SK-N-SH (cell line): ENCODE results near the gene ANO2. TPM values are rescaled to one million over a fixed set of nuclear protein-coding genes. Genes with fewer than 3 reads are reported as not detected.

Source experiments
- CTCF ChIA-PET: fragments of 300-600, 350-600 bp; formaldehyde crosslinking; extraction: SDS; loops from one replicate; lab custom pipeline; 2021; lab: Yijun Ruan, JAX
- POLR2A ChIA-PET: fragments of 350-600 bp; sonication (Branson Sonifier 250); formaldehyde crosslinking; extraction: SDS; loops from one replicate; lab custom pipeline; 2020; ENCODE audit warnings: antibody characterized with exemption, inconsistent platforms; lab: Yijun Ruan, JAX
- DNase-seq: peaks from one replicate; pipeline ENCODE4 v3.0.0; 2012
- H2AFZ ChIP-seq: fragments of 200-600 bp; sonication (generic); 2 replicates; pipeline ENCODE4 v1.8.1; 2016; ENCODE audit warnings: antibody characterized with exemption, mild to moderate bottlenecking, low read depth
- H3F3A ChIP-seq: fragments of 200-600 bp; sonication (generic); replicated peaks from 2 replicates; pipeline ENCODE3; 2016; ENCODE audit warnings: antibody characterized with exemption, mild to moderate bottlenecking; ENCODE audit not compliant: insufficient read depth
- H3K27ac ChIP-seq, 2 experiments: fragments of 200-500 bp in 1 of 2; fragments of 200-600 bp in 1 of 2; sonication (Bioruptor generic) in 1 of 2; sonication (generic), shearing (Covaris generic) in 1 of 2; 2 replicates each; pipeline versions ENCODE4 v1.5.1 to v1.6.1; 2014 to 2016; ENCODE audit warnings: low read depth in 2 of 2, inconsistent platforms in 1 of 2, low read length in 1 of 2, mild to moderate bottlenecking in 1 of 2, mixed read lengths in 1 of 2
- H3K27me3 ChIP-seq: fragments of 200-600 bp; sonication (generic), shearing (Covaris generic); 2 replicates; pipeline ENCODE4 v1.6.1; 2016; ENCODE audit warnings: mixed run types; ENCODE audit not compliant: insufficient read depth
- H3K36me3 ChIP-seq, 2 experiments: fragments of 200-500 bp in 1 of 2; fragments of 200-600 bp in 1 of 2; sonication (Bioruptor generic) in 1 of 2; sonication (generic) in 1 of 2; replicated peaks in 1 of 2; 2 replicates each; pipeline versions ENCODE3 to v1.5.1; 2014 to 2016; ENCODE audit warnings: low read length in 1 of 2, mild to moderate bottlenecking in 1 of 2; ENCODE audit not compliant: insufficient read depth in 2 of 2, control insufficient read depth in 1 of 2
- H3K4me1 ChIP-seq, 2 experiments: fragments of 200-500 bp in 1 of 2; fragments of 200-600 bp in 1 of 2; sonication (Bioruptor generic) in 1 of 2; sonication (generic), shearing (Covaris generic) in 1 of 2; 2 replicates each; pipeline versions ENCODE4 v1.5.1 to v1.6.1; 2014 to 2016; ENCODE audit warnings: low read depth in 1 of 2, low read length in 1 of 2, mixed run types in 1 of 2; ENCODE audit not compliant: insufficient read depth in 2 of 2, control insufficient read depth in 1 of 2
- H3K4me2 ChIP-seq: fragments of 200-600 bp; sonication (generic), shearing (Covaris generic); 2 replicates; pipeline ENCODE4 v1.6.1; 2017; ENCODE audit warnings: mixed run types
- H3K4me3 ChIP-seq, 2 experiments: fragments of 200-500 bp in 1 of 2; fragments of 200-600 bp in 1 of 2; sonication (Bioruptor generic) in 1 of 2; sonication (generic), shearing (Covaris generic) in 1 of 2; 2 replicates each; pipeline versions ENCODE4 v1.5.1 to v1.8.1; 2014 to 2016; ENCODE audit warnings: low read depth in 2 of 2, inconsistent platforms in 1 of 2, low read length in 1 of 2, mild to moderate bottlenecking in 1 of 2, mixed read lengths in 1 of 2, moderate library complexity in 1 of 2
- H3K79me2 ChIP-seq: fragments of 200-600 bp; sonication (generic); 2 replicates; pipeline ENCODE4 v1.8.1; 2017; ENCODE audit warnings: mild to moderate bottlenecking; ENCODE audit not compliant: insufficient read depth
- H3K9ac ChIP-seq: fragments of 200-600 bp; sonication (generic); 2 replicates; pipeline ENCODE4 v1.6.1; 2017; ENCODE audit warnings: mixed run types
- H3K9me2 ChIP-seq: fragments of 200-600 bp; sonication (generic); 2 replicates; pipeline ENCODE4 v1.6.1; 2017; ENCODE audit warnings: mixed run types
- H3K9me3 ChIP-seq: fragments of 200-600 bp; sonication (generic); 2 replicates; pipeline ENCODE4 v1.6.1; 2017; ENCODE audit warnings: mixed run types, mild to moderate bottlenecking, moderate library complexity
- H4K20me1 ChIP-seq: fragments of 200-600 bp; sonication (generic); 2 replicates; pipeline ENCODE4 v1.6.1; 2017; ENCODE audit warnings: mild to moderate bottlenecking, mixed run types; ENCODE audit not compliant: insufficient read depth
- EP300 ChIP-seq, 2 experiments: IDR thresholded peaks; 2 replicates each; pipeline versions ENCODE4 v1.4.0 to v1.6.1; 2012; ENCODE audit warnings: borderline replicate concordance in 1 of 2, low read depth in 1 of 2, low read length in 1 of 2
- FOSL2 ChIP-seq: IDR thresholded peaks from 2 replicates; pipeline ENCODE4 v1.4.0; 2012; ENCODE audit warnings: low read depth, mild to moderate bottlenecking, moderate library complexity, borderline replicate concordance
- FOXM1 ChIP-seq: IDR thresholded peaks from 2 replicates; pipeline ENCODE4 v1.4.0; 2012; ENCODE audit warnings: low read depth, mild to moderate bottlenecking
- GABPA ChIP-seq: IDR thresholded peaks from 2 replicates; pipeline ENCODE4 v1.4.0; 2012; ENCODE audit warnings: low read depth, mild to moderate bottlenecking
- JUND ChIP-seq: IDR thresholded peaks from 2 replicates; pipeline ENCODE4 v1.4.0; 2012
- MEF2A ChIP-seq: IDR thresholded peaks from 2 replicates; pipeline ENCODE4 v1.4.0; 2012; ENCODE audit warnings: low read depth, borderline replicate concordance
- NFIC ChIP-seq: IDR thresholded peaks from 2 replicates; pipeline ENCODE4 v1.4.0; 2012; ENCODE audit warnings: borderline replicate concordance
- NRF1 ChIP-seq: IDR thresholded peaks from 2 replicates; pipeline ENCODE4 v1.6.1; 2012; ENCODE audit warnings: low read depth, mild to moderate bottlenecking, low read length
- RFX5 ChIP-seq: IDR thresholded peaks from 2 replicates; pipeline ENCODE4 v1.6.1; 2012; ENCODE audit warnings: mild to moderate bottlenecking, improper control_type of control experiment, low read length
- SIN3A ChIP-seq: IDR thresholded peaks from 2 replicates; pipeline ENCODE4 v1.6.1; 2012; ENCODE audit warnings: low read depth, mild to moderate bottlenecking, low read length, moderate library complexity, borderline replicate concordance
- SMC3 ChIP-seq: IDR thresholded peaks from 2 replicates; pipeline ENCODE4 v1.6.1; 2012; ENCODE audit warnings: low read depth, low read length, improper control_type of control experiment
- TAF1 ChIP-seq: IDR thresholded peaks from 2 replicates; pipeline ENCODE4 v1.6.1; 2012; ENCODE audit warnings: low read depth, mild to moderate bottlenecking, low read length, moderate library complexity, borderline replicate concordance
- TCF12 ChIP-seq: IDR thresholded peaks from 2 replicates; pipeline ENCODE4 v1.4.0; 2012
- TEAD4 ChIP-seq: IDR thresholded peaks from 2 replicates; pipeline ENCODE4 v1.4.0; 2012; ENCODE audit warnings: mild to moderate bottlenecking, borderline replicate concordance; ENCODE audit not compliant: insufficient read depth
- YY1 ChIP-seq: IDR thresholded peaks from 2 replicates; pipeline ENCODE4 v1.4.0; 2012; ENCODE audit warnings: low read depth, mild to moderate bottlenecking
- WGBS: methylation state at CpG from one replicate; pipeline ENCODE4 v1.1.6; 2017; ENCODE audit warnings: low lambda C conversion rate; 5-methylcytosine and 5-hydroxymethylcytosine counted together
- polyA plus RNA-seq, 3 experiments: library from polyadenylated mRNA; depleted of rRNA; stranded (reverse); fragments of >200 nt; gene quantifications; 2 replicates each; pipeline ENCODE4 v1.2.3, GENCODE V29; 2012
- TF ChIP-seq, protein P1 (sequence below): IDR thresholded peaks from 2 replicates; pipeline ENCODE4; 2012
- TF ChIP-seq, protein P2 (sequence below): IDR thresholded peaks from 2 replicates; pipeline ENCODE4 v1.4.0; 2012; ENCODE audit warnings: low read depth, borderline replicate concordance
- TF ChIP-seq, protein P3 (sequence below): IDR thresholded peaks from 2 replicates; pipeline ENCODE4 v1.4.0; 2012; ENCODE audit warnings: low read depth, borderline replicate concordance
- TF ChIP-seq, protein P4 (sequence below): IDR thresholded peaks from 2 replicates; pipeline ENCODE4 v1.6.1; 2012; ENCODE audit warnings: mild to moderate bottlenecking, low read depth, low read length, moderate library complexity

Gene ANO2
- polyA plus RNA-seq, 1 of the 3 experiments (the other 2 are of a cell fraction), result not detected

DNA sequence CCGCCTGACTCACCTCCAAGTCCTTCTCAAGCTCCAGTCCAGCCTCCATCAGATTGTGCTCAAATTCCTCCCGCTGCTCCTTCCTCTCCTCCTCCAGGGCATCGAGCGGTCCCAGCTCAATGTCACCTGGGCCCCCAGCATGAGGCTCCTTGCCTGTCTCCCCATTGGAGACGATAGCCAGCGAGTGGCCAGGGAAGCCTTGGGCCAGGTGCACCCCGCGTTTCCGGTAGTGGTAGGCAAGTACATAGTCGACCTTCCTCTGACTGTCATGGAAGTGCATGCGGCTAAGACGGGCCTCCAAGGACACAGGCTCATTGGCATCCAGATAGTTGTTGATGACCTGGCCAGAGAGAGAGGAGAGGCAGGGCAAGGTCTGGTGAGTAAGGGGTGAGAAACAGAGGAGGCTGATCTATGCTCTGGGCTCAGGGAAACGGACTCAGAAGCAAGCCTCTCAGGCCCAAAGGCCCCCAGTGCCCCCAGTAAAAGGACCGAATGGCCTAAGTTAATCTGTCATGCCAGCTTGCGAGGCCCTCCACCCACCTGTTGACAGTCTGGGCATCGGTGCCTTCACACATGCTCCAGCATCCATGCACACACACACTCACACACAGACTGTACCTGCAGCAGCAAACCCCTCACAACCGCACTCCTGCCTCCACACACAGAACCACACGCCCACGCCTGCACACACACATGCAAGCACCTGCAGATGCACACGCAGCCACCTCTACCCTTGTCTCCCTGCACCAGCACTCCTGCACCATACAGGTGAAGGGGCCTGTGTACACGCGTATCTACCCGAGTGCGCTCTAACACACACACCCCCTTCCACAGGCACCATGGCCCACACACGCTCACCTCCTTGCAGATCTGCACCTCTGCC lies 23.8 kb downstream of the ANO2 start:
- Histone ChIP-seq H4K20me1 (no peaks in the 10 kb centered on the region), H3K9ac (no peak overlapping the region), H3K4me2 (no peak overlapping the region), H3K79me2 (no peaks in the 10 kb centered on the region), H3K36me3 (no peaks in the 10 kb centered on the region), H3K9me3 (no peaks in the 10 kb centered on the region), H2AFZ (no peak overlapping the region), H3K4me1 (no peaks in the 10 kb centered on the region), H3K27ac (no peak overlapping the region), H3K4me3 (no peak overlapping the region), H3K27me3 (peaks cover 12% of the 10 kb centered on the region; the same call in 1 of the 2 replicates), H3K9me2 (no peaks in the 10 kb centered on the region), H3F3A (no peaks in the 10 kb centered on the region)
- CTCF ChIA-PET, result no interaction called here
- TF ChIP-seq NFIC (no peak), FOXM1 (no peak), TCF12 (no peak), TAF1 (no peak)
- no peak for DNase-seq
- WGBS, result 35% methylated on average over 20 of the region's 25 CpGs
- POLR2A ChIA-PET, result no interaction called here

DNA sequence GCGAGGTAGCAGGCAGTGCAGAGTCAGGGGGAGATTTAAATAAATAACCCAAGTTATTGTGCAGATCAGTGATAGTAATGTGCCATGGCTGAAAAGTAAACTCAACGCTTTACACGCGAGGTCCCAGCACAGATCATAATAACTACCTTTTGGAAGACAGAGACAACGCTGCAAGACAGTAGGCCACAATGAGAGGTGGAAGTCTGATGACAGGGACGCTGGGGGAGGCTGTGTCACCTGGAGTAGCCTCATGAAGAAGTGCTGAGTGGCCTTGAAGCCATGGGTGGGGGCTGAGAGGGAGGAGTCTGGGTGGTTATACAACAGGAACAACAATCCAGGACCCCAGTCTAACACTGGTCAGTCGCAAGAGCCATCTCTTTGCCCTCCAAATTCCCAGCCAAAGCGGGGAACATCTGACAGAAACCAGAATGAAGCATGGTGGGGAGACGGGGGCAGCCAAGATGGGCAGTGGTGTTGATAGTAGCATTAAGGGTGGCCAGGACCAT lies 28.2 kb downstream of the ANO2 start:
- peaks cover 0 to 4% of the 10 kb centered on the region in 2 experiments; a peak in 1 of 4 replicates for H3K4me1 ChIP-seq
- no peaks in the 10 kb centered on the region for H3K9me2 ChIP-seq
- ChIA-PET CTCF (no interaction called here), POLR2A (no interaction called here)
- H3K9ac ChIP-seq, result no peak overlapping the region
- no peak for TF ChIP-seq GABPA
- TF ChIP-seq SIN3A, result no peak
- no peak for TF ChIP-seq JUND
- no peak for TF ChIP-seq NRF1
- no peak for TF ChIP-seq EP300 (IDR thresholded peaks at IDR 0.05; ENCODE audit: borderline replicate concordance in 1 of 2, low read depth in 1 of 2, low read length in 1 of 2)
- no peak for TF ChIP-seq RFX5
- TF ChIP-seq, protein P1, sequence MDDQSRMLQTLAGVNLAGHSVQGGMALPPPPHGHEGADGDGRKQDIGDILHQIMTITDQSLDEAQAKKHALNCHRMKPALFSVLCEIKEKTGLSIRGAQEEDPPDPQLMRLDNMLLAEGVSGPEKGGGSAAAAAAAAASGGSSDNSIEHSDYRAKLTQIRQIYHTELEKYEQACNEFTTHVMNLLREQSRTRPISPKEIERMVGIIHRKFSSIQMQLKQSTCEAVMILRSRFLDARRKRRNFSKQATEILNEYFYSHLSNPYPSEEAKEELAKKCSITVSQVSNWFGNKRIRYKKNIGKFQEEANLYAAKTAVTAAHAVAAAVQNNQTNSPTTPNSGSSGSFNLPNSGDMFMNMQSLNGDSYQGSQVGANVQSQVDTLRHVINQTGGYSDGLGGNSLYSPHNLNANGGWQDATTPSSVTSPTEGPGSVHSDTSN, result no peak
- TF ChIP-seq TEAD4, result no peak
- TF ChIP-seq FOSL2, result no peak
- no peak for TF ChIP-seq YY1
- TF ChIP-seq MEF2A, result no peak
- TF ChIP-seq SMC3, result no peak
- TF ChIP-seq, protein P2, sequence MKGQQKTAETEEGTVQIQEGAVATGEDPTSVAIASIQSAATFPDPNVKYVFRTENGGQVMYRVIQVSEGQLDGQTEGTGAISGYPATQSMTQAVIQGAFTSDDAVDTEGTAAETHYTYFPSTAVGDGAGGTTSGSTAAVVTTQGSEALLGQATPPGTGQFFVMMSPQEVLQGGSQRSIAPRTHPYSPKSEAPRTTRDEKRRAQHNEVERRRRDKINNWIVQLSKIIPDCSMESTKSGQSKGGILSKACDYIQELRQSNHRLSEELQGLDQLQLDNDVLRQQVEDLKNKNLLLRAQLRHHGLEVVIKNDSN, result no peak
- TF ChIP-seq, protein P3, sequence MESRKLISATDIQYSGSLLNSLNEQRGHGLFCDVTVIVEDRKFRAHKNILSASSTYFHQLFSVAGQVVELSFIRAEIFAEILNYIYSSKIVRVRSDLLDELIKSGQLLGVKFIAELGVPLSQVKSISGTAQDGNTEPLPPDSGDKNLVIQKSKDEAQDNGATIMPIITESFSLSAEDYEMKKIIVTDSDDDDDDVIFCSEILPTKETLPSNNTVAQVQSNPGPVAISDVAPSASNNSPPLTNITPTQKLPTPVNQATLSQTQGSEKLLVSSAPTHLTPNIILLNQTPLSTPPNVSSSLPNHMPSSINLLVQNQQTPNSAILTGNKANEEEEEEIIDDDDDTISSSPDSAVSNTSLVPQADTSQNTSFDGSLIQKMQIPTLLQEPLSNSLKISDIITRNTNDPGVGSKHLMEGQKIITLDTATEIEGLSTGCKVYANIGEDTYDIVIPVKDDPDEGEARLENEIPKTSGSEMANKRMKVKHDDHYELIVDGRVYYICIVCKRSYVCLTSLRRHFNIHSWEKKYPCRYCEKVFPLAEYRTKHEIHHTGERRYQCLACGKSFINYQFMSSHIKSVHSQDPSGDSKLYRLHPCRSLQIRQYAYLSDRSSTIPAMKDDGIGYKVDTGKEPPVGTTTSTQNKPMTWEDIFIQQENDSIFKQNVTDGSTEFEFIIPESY, result no peak
- no peak for TF ChIP-seq FOXM1
- TF ChIP-seq, protein P4, sequence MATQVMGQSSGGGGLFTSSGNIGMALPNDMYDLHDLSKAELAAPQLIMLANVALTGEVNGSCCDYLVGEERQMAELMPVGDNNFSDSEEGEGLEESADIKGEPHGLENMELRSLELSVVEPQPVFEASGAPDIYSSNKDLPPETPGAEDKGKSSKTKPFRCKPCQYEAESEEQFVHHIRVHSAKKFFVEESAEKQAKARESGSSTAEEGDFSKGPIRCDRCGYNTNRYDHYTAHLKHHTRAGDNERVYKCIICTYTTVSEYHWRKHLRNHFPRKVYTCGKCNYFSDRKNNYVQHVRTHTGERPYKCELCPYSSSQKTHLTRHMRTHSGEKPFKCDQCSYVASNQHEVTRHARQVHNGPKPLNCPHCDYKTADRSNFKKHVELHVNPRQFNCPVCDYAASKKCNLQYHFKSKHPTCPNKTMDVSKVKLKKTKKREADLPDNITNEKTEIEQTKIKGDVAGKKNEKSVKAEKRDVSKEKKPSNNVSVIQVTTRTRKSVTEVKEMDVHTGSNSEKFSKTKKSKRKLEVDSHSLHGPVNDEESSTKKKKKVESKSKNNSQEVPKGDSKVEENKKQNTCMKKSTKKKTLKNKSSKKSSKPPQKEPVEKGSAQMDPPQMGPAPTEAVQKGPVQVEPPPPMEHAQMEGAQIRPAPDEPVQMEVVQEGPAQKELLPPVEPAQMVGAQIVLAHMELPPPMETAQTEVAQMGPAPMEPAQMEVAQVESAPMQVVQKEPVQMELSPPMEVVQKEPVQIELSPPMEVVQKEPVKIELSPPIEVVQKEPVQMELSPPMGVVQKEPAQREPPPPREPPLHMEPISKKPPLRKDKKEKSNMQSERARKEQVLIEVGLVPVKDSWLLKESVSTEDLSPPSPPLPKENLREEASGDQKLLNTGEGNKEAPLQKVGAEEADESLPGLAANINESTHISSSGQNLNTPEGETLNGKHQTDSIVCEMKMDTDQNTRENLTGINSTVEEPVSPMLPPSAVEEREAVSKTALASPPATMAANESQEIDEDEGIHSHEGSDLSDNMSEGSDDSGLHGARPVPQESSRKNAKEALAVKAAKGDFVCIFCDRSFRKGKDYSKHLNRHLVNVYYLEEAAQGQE, result no peak
- no peaks in the 10 kb centered on the region for H3F3A ChIP-seq
- DNase-seq, result no peak
- no peak overlapping the region for H2AFZ ChIP-seq
- WGBS, result 28% methylated on average over 9 of the region's 9 CpGs
- H3K4me2 ChIP-seq, result no peak overlapping the region
- H3K27ac ChIP-seq, result no peak overlapping the region
- H4K20me1 ChIP-seq, result no peaks in the 10 kb centered on the region
- H3K4me3 ChIP-seq, result no peak overlapping the region
- H3K9me3 ChIP-seq, result no peaks in the 10 kb centered on the region
- peaks cover 31% of the 10 kb centered on the region; the same call in 1 of the 2 replicates for H3K27me3 ChIP-seq
- no peaks in the 10 kb centered on the region for H3K79me2 ChIP-seq
- no peaks in the 10 kb centered on the region for H3K36me3 ChIP-seq
